PFSK-1 (cell line): Measurements from ENCODE around the gene CNN2.

Experiments used
- FOXP2 ChIP-seq: optimal IDR thresholded peaks from 2 replicates; pipeline ENCODE3; 2011; ENCODE audit warnings: borderline replicate concordance, control low read depth, inconsistent platforms; ENCODE audit not compliant: insufficient read depth; ENCODE audit errors: extremely low read length, extremely low read depth
- POLR2AphosphoS5 ChIP-seq: IDR thresholded peaks from 2 replicates; pipeline ENCODE4 v1.6.1; 2012; ENCODE audit warnings: low read depth, mild to moderate bottlenecking, control low read depth, low read length, moderate library complexity
- SIN3A ChIP-seq: IDR thresholded peaks from 2 replicates; pipeline ENCODE4 v1.6.1; 2012; ENCODE audit warnings: mild to moderate bottlenecking, low read length, moderate library complexity, borderline replicate concordance; ENCODE audit not compliant: insufficient read depth
- TAF1 ChIP-seq: IDR thresholded peaks from 2 replicates; pipeline ENCODE4 v1.6.1; 2012; ENCODE audit warnings: low read length, control low read depth, borderline replicate concordance; ENCODE audit not compliant: insufficient read depth
- TF ChIP-seq, protein P1 (sequence below), 2 experiments: IDR thresholded peaks; 2 replicates each; pipeline versions ENCODE4 v1.6.1 to v1.8.0; 2011 to 2012; ENCODE audit warnings: low read depth in 2 of 2, low read length in 2 of 2, control low read depth in 1 of 2, inconsistent platforms in 1 of 2, mild to moderate bottlenecking in 1 of 2, moderate library complexity in 1 of 2; ENCODE audit not compliant: insufficient read depth in 1 of 2

The CNN2 gene

DNA sequence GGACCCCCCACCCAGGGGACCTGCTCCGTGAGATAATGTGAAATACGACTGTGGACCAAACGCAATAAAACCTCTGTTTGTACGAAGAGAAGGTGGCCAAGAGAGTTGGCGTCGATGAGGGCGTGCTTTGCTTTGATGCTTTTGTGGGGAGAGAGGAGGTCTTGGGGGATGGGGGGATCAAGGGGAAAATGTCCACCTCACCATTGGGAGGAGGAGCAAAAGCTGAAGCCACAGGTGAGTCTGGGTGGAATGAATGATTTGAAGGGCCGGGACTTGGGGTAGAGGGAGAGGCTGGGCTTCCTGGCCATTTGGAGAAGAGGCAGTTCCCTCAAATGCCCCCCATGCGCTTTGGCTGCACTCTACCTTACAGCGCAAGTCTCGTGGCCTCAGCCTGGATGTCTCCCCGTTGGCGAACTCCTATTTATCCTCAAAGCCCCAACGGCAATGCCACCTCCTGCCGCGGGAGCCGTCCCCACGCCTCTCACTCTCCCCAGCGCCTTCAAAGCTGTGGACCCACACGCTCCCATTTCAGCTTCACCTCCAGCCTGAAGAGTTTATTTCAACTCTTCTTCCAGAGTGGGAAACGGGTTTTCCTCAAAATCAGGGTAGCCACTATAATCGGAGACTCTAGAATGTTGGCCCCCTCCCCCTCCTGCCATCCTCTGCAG lies 12.7 kb downstream of the CNN2 start:
- TF ChIP-seq SIN3A (no peak), TAF1 (no peak), POLR2AphosphoS5 (no peak), FOXP2 (no peak)
- TF ChIP-seq, protein P1, sequence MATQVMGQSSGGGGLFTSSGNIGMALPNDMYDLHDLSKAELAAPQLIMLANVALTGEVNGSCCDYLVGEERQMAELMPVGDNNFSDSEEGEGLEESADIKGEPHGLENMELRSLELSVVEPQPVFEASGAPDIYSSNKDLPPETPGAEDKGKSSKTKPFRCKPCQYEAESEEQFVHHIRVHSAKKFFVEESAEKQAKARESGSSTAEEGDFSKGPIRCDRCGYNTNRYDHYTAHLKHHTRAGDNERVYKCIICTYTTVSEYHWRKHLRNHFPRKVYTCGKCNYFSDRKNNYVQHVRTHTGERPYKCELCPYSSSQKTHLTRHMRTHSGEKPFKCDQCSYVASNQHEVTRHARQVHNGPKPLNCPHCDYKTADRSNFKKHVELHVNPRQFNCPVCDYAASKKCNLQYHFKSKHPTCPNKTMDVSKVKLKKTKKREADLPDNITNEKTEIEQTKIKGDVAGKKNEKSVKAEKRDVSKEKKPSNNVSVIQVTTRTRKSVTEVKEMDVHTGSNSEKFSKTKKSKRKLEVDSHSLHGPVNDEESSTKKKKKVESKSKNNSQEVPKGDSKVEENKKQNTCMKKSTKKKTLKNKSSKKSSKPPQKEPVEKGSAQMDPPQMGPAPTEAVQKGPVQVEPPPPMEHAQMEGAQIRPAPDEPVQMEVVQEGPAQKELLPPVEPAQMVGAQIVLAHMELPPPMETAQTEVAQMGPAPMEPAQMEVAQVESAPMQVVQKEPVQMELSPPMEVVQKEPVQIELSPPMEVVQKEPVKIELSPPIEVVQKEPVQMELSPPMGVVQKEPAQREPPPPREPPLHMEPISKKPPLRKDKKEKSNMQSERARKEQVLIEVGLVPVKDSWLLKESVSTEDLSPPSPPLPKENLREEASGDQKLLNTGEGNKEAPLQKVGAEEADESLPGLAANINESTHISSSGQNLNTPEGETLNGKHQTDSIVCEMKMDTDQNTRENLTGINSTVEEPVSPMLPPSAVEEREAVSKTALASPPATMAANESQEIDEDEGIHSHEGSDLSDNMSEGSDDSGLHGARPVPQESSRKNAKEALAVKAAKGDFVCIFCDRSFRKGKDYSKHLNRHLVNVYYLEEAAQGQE (IDR thresholded peaks at IDR 0.05; ENCODE audit: insufficient read depth in 1 of 2, low read depth in 2 of 2, low read length in 2 of 2), result no peak

DNA sequence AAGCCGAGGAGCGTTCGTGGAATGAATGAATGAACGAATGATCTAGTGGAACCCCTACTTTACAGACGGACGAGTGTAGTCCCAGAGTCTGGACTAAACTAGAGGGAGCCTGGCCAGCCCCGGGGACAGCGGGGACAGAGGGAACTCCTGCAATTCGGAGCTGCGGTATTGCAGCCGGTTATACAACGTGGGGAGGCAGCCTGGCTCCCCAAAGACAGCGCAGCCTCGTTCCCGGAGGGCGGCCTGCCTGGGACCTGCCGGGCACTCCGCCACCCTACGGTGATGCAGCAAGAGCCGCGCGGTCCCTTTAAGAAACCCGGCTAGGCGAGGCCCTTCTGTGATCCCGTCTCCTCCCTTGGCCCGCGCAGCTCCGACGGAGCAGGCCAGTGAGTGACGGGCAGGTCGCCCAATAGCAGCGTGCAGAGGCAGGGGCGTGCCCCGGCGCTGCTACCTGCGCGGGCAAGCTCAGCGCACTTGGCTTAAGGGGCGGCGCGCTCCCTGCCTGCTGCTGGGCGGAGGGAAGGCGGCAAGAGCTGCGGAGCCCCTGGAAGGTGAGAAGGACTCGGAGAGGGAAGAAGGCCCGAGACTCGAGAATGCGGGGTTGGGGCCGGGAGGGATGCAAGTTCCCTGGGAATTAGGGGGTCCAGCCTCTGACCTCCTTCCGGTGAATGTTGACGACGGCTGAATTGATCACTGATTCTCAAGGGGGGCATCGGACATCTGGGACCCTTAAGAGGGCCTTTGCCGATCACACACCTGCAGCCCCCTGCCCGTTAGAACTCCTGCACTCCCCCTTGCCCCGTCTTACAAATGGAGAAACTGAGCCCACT lies 13.5 kb downstream of the CNN2 start, which contains the start of gene ABCA7:
Gene ABCA7, plus strand, starts transcription at position 462 of the 830 bp plus-strand sequence. CDS start 1,255 bp downstream, outside the sequence.
- TF ChIP-seq FOXP2, result peak; percentile 56
- TF ChIP-seq, protein P1 (IDR thresholded peaks at IDR 0.05; ENCODE audit: insufficient read depth in 1 of 2, low read depth in 2 of 2, low read length in 2 of 2), result peak in 1 of 2 experiments; percentile 12; a peak in 1 of 4 replicates
- no peak; the same call in 1 of the 2 replicates for TF ChIP-seq POLR2AphosphoS5

DNA sequence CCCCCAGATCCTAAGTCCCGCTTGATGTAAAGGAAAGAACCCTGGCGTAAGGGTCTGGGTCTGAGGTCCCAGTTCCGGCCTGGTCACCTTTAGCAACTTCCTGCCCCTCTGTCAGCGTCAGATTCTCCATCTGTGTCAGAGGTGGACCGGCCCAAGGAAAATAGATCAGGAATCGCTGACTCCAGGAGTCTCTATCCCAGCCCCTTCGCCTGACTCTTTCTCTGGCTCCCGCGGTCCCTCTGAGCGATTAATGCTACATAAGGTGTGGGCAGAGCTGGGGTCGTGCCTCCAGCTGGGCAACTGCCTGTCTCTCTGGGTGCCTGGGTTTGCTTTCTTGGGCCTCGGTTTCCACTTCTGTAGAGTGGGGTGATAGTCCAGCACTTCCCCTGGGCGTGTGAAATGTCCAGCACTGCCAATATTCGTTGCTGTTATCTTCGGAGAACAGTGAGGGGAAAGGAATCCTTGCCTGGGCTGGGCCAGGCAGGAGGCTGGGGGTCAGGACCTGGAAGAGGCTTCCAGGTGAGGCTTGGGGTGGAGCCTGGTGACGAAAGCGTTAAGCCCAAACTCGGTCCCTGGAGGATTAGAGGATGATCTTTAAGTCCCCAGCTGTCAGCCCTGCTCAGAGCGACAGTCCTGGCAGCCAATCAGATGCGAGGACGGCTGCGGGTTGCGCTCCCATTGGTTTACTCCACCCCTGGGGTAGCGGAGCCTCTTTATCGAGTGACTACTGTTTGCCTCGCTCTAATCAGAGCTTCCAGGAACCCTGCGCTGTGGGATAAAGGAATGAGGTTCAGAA lies 14.3 kb downstream of the CNN2 start:
- TF ChIP-seq FOXP2 (no peak), TAF1 (no peak), SIN3A (no peak), POLR2AphosphoS5 (no peak)
- TF ChIP-seq, protein P1 (IDR thresholded peaks at IDR 0.05; ENCODE audit: insufficient read depth in 1 of 2, low read depth in 2 of 2, low read length in 2 of 2), result no peak

- TF ChIP-seq, protein P1 (IDR thresholded peaks at IDR 0.05; ENCODE audit: insufficient read depth in 1 of 2, low read depth in 2 of 2, low read length in 2 of 2), result no peak
- no peak for TF ChIP-seq FOXP2
- TF ChIP-seq TAF1, result no peak
- TF ChIP-seq POLR2AphosphoS5, result no peak
- TF ChIP-seq SIN3A, result no peak
These were observed 14.9 kb downstream of the CNN2 start for GRCh38 chr19:1041272-1041834.
